GM19240 (cell line): ENCODE data around the gene RAMP3.

Experiments used
- DNase-seq: peaks from one replicate; pipeline ENCODE4 v3.0.0; 2011; ENCODE audit warnings: low spot score; ENCODE audit not compliant: insufficient read length

The RAMP3 gene

DNA sequence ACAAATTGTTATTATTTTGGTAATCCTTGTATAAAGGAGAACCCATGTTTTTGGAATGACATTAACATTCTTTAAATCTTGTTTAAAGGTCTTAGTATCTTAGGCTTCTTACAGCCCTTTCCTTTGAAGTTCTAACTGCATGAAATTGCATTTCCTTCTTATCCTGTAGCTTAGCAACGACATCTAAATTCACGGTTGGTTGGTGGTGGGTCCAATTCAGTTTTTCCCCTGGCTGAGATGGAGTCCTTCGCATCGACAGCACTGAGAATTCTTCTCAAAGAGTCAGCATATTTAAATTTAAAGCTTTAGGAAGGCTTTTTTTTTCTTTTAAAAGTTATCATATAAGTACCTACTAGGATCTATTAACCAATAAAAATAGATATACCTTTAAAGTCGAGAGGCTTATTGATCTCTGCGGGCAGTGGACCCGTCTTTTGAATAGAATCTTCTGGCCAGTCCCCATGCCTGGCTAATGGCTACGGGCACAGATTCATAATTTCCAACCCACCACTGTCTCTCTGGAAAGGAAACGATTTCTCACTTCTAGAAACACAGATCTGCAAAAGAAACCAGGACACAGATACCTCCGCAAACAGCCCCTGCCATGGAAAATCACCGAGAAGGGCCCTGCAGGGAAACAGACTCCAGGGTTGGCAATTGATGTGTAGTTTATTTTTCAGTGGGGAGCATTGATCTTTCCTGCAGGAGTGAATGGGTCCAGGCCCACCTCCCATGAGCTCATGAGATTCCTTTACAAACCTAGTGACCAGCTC is 63.4 kb downstream of the RAMP3 start:
- DNase-seq = no peak

DNA sequence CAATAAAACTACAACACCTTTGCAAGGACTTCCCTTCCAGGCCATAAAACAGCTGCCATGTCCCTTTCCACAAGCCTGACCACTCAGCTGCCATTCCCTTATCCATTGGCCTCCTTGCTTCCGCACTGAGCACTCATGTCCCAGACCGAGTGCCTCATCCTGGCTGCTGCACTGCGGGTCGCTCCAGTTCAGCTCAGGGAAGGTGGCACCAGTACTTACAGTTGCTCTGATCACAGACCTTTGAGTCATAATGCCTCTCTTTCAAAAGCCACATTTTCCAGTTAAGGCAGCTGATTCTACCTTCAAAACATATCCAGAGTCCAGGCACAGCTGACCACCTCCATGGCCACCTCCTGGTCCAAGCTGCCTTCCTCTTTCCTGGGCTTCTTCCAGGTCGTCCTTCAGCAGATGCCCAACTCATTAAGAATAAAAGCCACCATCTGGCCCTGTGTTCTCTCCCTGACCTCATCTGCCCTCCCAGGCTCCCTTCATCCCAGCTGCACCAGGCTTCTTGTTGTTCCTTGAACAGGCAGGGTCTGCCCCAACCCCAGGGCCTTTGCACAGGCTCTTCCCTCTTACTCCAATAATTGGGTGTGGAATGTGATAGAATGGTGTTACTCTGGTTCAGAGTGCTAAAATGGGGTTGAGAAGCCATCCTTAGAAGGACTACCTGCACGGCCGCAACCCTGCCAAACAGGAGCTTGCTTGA is 64.5 kb downstream of the RAMP3 start:
- no peak for DNase-seq

DNA sequence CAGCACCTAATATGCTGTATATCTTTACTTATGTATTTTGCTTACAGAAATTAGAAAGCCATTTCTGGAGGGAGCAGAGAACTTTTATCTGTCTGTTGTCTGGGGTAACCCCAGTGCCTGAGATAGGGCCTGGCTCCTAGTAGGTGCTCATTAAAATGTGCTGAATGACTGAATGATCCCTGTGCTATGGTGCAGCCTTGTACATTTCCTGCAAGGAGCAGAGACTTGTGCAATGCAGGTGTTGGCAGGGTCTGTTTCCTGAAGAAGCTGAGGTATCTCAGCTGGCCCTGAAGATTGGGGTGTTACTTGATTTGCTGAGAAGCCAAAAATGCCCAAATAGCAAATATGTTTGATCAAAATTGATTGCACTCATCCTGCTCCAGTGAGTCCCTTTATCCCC is 65.5 kb downstream of the RAMP3 start:
- no peak for DNase-seq

DNA sequence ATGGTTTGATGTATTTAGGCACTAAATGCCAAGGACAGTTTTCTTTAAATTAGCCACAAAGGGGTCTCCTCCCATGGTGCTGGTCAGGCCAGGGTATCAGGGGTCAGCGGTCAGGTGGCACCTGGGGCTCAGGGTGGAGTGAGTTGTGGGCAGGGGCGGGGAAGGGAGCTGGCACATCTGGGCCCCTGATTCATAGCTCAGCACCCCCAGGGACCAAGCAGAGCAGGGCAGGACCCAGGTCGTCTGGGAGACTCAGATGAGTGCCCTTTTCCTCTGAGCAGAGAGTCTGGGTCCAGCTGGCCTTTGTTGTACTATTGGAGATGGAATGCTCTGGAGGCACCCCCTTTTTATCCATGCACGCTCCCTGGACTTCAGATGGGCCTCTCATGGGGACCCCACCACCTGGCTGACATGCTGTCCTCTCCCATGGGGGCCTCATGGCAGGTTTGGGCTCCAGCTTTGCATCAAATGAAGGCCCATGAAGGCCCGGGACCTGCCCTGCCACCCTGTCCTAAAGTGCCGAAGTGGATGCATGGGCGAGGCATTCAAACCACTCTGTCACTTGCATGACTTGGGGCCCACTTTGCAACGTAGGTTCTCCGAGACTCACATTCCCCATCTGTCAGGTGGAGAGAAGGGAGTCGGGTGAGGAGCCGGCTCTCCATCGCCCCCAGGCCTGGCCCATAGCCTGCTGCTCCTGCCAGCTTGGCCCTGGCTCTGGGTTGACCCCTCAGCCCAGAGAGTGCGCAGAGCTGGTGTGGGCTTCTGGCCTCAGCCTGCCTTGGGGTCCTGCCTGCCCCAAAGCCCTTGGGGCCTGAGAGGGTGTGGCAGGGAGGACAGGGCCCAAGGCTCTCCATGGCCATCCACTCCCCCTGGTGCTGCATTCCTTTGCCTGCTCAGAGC is 66.4 kb downstream of the RAMP3 start:
- no peak for DNase-seq

DNA sequence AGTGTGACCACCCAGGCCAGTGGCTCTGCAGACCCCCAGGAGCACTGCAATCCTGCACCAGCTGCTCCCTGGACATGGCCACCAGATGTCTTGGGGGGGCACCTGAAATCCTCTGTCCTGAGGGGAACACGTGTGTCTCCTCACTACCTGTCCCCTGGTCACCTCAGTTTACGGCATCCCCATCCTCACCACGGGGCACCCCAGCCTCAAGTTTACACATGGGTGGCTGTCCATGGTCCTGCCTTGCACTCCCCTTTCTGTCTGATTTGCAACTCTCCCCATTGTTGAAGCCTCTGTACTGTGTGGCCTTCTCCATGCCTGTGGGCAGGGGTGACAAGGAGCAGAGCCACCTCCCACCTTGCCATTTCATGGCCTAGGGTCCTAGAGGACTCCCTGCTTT is 67.2 kb downstream of the RAMP3 start:
- no peak for DNase-seq

DNA sequence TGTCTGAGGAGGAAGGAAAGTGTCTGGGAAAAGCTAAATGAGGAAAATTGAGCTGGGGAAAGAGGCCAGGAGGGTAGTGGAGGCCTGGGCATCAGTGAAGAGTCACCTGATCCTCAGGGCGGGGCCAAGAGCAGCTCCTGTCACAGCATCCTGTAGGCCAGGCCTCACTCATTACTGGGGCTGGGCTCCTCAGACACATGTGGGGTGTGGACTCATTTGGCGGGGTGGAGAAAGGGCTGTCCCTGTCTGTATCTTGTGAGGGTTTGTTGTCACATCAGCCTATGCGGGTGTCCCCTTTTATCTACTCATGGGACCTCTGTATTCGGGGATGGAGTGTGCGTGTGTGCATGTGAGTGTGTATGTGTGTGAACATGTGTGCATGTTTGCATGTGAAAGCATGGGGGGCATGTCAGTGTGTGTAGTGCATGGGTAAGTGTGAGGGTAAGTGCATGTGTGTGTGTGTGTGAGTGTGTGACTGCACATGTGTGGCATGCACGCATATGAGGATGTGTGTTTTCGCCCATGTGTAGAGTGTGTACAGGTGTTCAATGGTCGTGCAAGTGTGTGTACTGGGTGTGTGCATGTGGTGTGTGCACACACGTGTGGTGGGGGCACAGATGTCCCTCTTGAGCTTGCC is 67.8 kb downstream of the RAMP3 start:
- no peak for DNase-seq

DNA sequence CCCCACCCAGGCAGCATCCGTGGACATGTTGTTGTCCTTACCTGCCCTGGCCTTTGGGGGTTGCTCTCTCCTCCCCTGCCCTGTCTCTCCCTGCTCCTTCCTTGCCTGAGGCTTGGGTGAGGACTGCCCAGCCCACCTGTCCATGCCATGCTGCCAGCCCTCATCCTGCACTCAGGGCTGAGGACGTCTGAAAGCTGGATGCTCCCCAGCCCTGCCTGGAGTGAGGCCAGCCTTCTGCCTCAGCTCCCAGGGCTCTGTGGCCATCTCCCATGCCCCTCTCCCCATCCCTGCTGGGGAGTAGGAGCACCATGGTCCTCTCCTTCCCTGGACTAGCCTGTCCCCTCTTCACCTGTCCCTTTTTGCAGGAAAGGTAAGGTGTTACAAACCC is 68.4 kb downstream of the RAMP3 start:
- no peak for DNase-seq

DNA sequence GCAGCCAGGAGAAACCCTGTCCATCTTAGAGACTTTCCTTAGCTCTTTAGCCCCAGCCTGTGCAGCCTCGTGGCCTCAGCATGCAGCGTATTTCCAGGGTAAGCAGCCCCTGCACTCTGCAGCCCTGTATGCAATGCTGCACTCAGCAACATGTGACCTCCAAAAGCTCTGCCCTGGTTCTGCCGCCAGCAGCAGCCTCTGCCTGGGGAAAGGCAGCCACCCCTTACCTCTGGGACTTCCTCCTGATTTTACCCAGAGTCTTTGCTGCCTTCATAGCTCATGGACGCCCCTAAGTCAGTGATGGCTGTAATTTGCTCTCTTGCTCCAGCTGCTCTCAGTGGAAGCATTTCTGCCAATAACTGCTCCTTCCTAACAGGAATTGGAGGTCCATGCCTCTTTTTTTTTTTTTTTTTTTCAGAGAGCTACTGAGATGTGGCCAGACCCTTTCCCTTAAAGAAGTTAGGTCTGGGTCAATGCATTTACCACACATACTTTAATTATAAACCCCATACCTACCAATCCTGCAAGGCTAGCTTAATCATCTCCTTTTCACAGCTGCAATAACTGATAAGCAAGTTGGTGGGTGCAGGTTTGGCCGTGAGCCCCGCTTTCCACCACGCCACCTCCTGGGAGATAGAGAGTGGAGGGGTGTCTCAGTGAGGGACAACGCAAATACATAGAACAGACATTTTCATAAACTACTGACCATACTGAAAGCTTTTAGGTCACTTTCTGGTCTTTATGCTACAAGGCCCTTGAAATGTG is 71.7 kb downstream of the RAMP3 start:
- DNase-seq = no peak

DNA sequence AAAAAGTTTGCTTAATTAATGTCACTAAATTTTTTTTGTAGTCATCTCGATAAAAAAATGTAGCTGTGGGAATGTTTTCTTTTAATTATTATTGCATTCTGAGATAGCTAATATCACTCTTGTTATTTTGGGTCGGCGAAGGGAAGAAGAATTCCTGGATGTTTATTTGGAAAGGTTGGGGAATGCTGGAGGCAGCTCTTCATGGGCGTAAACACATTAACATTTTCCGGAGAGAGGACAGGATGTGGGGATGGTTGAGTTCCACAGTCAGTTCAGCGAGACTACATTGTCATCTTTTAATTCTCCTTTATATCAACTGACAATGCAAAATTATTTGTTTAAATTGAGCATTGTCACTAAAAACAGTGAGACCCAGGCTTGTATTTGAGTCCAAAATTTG is 72.5 kb downstream of the RAMP3 start:
- DNase-seq = no peak

DNA sequence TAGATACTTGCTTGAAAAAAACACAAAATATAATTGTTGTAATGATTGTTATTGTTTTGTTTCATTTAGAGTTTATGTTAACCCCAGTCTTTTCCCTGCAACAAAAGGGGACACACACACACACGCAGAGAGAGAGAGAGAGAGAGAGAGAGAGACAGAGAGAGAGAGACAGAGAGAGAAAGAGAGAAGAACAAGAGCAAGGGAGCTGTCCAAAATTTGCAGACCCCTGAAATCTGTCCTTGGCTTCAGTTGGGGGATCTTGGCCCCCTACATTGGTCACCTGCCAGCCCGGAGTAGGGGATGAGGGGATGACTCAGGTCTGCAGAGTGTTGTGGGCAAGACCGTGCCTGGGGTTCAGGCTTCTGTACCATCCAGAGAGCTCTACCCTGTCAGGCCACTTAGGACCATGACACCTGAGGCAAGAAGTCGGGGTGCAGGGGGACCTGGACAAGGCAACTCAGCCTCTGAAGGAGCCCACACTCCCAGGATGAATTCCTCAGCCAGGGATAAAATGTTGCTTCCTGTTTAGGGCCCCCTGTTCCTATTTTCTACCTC is 73.1 kb downstream of the RAMP3 start:
- no peak for DNase-seq

DNA sequence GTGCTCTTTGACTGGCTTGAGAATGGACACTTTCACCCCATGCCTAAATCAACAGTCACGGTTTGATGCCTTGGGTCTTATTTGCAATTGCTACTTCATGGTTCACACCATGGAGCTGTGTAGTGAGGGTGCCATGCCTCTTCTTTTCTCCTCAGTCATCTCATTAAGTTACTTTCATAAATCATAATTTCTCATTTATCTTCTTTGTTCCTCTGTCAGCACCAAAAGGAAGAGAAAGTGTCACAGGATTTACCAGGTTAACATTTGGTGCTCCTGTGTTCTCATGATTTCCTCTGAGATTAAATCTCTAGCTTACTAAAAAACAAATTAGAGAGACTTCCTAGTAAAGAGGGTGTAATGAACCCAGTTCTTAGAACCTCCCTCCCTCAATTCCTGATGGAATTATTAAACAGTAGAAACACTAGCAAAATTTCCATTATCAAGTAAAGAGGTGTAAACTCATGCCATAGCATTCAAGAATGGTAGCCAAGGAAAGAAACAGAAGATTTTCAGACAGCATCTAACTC is 75.7 kb downstream of the RAMP3 start:
- DNase-seq = no peak
